T-cell (primary cell): ENCODE measurements around the gene WDR48. TPM values are rescaled to one million over a fixed set of nuclear protein-coding genes. Genes with fewer than 3 reads are reported as not detected.

Experiments used
- ATAC-seq, 4 experiments: fragments of 200-7000 bp in 3 of 4; fragments of 150-1000 bp in 1 of 4; cut with Tn5 transposase; replicated peaks in 1 of 4; 1 replicate in 3 of 4; 2 replicates in 1 of 4; pipeline ENCODE4 v1.10.0; 2021; ENCODE audit warnings: moderate library complexity in 3 of 4, mild to moderate bottlenecking in 2 of 4, moderate number of reproducible peaks in 1 of 4
- CTCF ChIA-PET, 2 donors: fragments of 300-600 bp; sonication (Branson Sonifier 250); formaldehyde crosslinking; loops; one replicate each; lab custom pipeline; 2022; ENCODE audit warnings: antibody characterized with exemption in 2 of 2; lab: Charles Lee
- POLR2A ChIA-PET, 2 donors: fragments of 300-600 bp; sonication (Branson Sonifier 250); formaldehyde crosslinking; loops; one replicate each; lab custom pipeline; 2022; ENCODE audit warnings: antibody characterized with exemption in 2 of 2; lab: Charles Lee
- DNase-seq, 35 experiments: peaks; one replicate each; pipeline versions ENCODE4 v3.0.0 to v3.0.0-alpha.2; 2013 to 2023
- H3K27ac ChIP-seq: one replicate; pipeline ENCODE4 v1.5.1; 2013; ENCODE audit warnings: low read length
- H3K27me3 ChIP-seq, 2 experiments: replicated peaks in 1 of 2; 1 replicate in 1 of 2; 2 replicates in 1 of 2; pipeline versions ENCODE4 v1.6.1 to v1.7.0; 2013; ENCODE audit warnings: low read length in 1 of 2, mixed read lengths in 1 of 2; ENCODE audit not compliant: control insufficient read depth in 2 of 2, insufficient read depth in 2 of 2; ENCODE audit errors: extremely low read depth in 1 of 2
- H3K36me3 ChIP-seq, 2 donors: 1 replicate in 1 of 2; 2 replicates in 1 of 2; pipeline versions ENCODE4 v1.6.1 to v1.7.0; 2013; ENCODE audit warnings: low read length in 1 of 2; ENCODE audit not compliant: control insufficient read depth in 2 of 2, insufficient read depth in 1 of 2; ENCODE audit errors: extremely low read depth in 1 of 2
- H3K4me1 ChIP-seq, 2 experiments: 1 replicate in 1 of 2; 2 replicates in 1 of 2; pipeline versions ENCODE4 v1.6.1 to v1.7.0; 2013; ENCODE audit warnings: low read length in 2 of 2, mixed read lengths in 1 of 2; ENCODE audit not compliant: insufficient read depth in 2 of 2, control insufficient read depth in 1 of 2; ENCODE audit errors: extremely low read depth in 1 of 2
- H3K4me3 ChIP-seq, 2 donors: 1 replicate in 1 of 2; 2 replicates in 1 of 2; pipeline versions ENCODE4 v1.5.1 to v1.7.0; 2013; ENCODE audit warnings: mild to moderate bottlenecking in 2 of 2, low read length in 1 of 2, moderate library complexity in 1 of 2; ENCODE audit not compliant: control insufficient read depth in 1 of 2; ENCODE audit errors: extremely low read depth in 1 of 2
- H3K9me3 ChIP-seq: 2 replicates; pipeline ENCODE4 v1.7.0; 2013
- H3K27ac Mint-ChIP-seq, 2 donors: one replicate each; pipeline ENCODE4 v1.8.0; 2020 to 2021; ENCODE audit warnings: mild to moderate bottlenecking in 2 of 2, mixed read lengths in 2 of 2
- H3K27me3 Mint-ChIP-seq, 2 donors: one replicate each; pipeline ENCODE4 v1.8.0; 2021 to 2022; ENCODE audit warnings: mixed read lengths in 2 of 2
- H3K36me3 Mint-ChIP-seq: one replicate; pipeline ENCODE4 v1.8.0; 2021; ENCODE audit warnings: mixed read lengths
- H3K4me1 Mint-ChIP-seq, 3 donors: one replicate each; pipeline ENCODE4 v1.8.0; 2020 to 2022; ENCODE audit warnings: mixed read lengths in 3 of 3, mild to moderate bottlenecking in 1 of 3
- H3K4me3 Mint-ChIP-seq, 3 donors: one replicate each; pipeline ENCODE4 v1.8.0; 2020 to 2022; ENCODE audit warnings: mild to moderate bottlenecking in 3 of 3, mixed read lengths in 3 of 3, moderate library complexity in 3 of 3
- H3K9me3 Mint-ChIP-seq, 3 donors: one replicate each; pipeline ENCODE4 v1.8.0; 2020 to 2022; ENCODE audit warnings: mixed read lengths in 3 of 3
- WGBS: methylation state at CpG from one replicate; pipeline ENCODE4 v1.1.5; 2013; ENCODE audit warnings: missing lambda C conversion rate; ENCODE audit not compliant: insufficient coverage; 5-methylcytosine and 5-hydroxymethylcytosine counted together
- total RNA-seq, 35 experiments: library from RNA in 6 of 35; stranded (reverse) in 6 of 35; fragments of 120-200 nt in 1 of 35; gene quantifications; one replicate each; pipeline versions ENCODE4 v1.2.1 to v1.2.4 and lab custom pipeline; 2013 to 2026

The WDR48 gene
- total RNA-seq, 5 donors from 2014 or later (not counting 1 experiment from before 2014, with no cell fraction given) = 54.2 to 90.3 (median 59.9) TPM

DNA sequence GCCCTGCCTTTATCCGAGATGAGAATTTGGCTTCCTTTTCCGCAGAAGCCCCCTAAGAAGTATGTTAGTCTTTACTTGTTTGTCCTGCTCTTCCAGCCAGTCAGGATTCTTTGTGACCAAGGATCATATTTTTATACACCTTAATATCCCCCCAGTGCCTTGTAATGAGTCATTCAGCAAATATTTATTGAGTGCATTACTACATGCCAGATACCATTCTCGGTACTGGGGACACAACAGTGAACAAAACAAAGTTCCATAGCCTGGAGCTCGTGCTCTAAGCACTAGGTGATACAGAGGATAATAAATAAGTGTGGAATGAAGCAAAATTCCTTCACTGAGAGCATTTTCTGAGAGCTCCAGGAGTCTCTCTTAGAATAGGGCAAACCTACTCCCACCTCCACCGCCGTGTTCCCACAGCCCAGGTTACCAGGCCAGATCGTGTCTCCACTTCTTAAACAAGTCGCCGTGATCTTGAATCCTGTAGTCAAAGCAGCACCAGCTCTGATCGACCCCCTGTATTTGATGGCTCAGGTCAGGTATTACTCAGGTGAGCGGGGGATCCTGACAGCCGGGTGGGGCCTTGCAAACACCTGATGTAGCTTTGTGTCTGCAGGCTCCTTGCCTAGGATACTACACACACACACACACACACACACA lies 74.2 kb downstream of the WDR48 start:
- no peak for DNase-seq
- ChIA-PET CTCF (interaction anchor here (0.6 to 4.3 kb wide), 6 partner anchors 8 to 1875 kb away, joined by 3 to 36 read pairs (median 8); no protein-coding TSS in a partner anchor), POLR2A (interaction anchor here in 1 of 2 donors (0.6 kb wide), 1 partner anchor 10 kb away, joined by 3 read pairs; no protein-coding TSS in a partner anchor)
- Mint-ChIP-seq H3K4me1 (peaks cover 24 to 33% (median 25%) of the 10 kb centered on the region in 3 donors), H3K27ac (no peak overlapping the region), H3K27me3 (no peaks in the 10 kb centered on the region), H3K36me3 (peaks cover 4% of the 10 kb centered on the region), H3K9me3 (no peaks in the 10 kb centered on the region), H3K4me3 (no peak overlapping the region)
- 83% methylated on average over 8 of the region's 12 CpGs for WGBS
- Histone ChIP-seq H3K27me3 (peaks cover 0 to 5% of the 10 kb centered on the region in 2 experiments), H3K27ac (no peak overlapping the region), H3K9me3 (no peaks in the 10 kb centered on the region), H3K4me1 (peaks cover 10 to 21% of the 10 kb centered on the region in 2 experiments), H3K36me3 (no peaks in the 10 kb centered on the region), H3K4me3 (no peak overlapping the region)
- ATAC-seq = no peak

DNA sequence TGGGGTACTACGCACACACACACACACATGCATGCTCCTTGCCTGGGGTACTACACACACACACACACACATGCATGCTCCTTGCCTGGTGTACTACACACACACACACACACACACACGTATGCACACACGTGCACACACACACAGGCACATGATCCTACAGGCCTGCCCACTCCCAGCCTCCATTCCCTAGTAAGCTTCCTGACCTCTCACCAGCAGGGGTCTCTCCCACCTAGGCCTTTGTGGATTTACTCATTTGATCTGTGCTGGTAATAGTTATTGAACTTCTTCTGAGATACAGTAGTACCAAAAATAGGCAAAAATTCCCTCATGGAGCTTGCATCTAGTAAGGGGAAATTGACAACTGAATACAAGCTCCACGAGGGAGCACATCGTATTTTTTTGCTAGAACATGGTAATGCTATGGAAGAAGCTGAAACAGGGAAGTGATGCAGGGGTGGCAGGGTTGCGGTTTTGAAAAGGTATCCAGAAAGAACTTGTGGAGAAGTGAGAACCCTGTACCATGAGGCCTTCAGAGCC lies 74.8 kb downstream of the WDR48 start:
- Mint-ChIP-seq H3K4me1 (peaks cover 24 to 32% (median 25%) of the 10 kb centered on the region in 3 donors), H3K27ac (peak overlapping the region in 1 of 2 donors; percentile 28), H3K9me3 (no peaks in the 10 kb centered on the region), H3K4me3 (no peak overlapping the region), H3K36me3 (peaks cover 4% of the 10 kb centered on the region), H3K27me3 (no peaks in the 10 kb centered on the region)
- ChIA-PET POLR2A (interaction anchor here in 1 of 2 donors (0.9 kb wide), 1 partner anchor 14 kb away, joined by 3 read pairs; no protein-coding TSS in a partner anchor), CTCF (interaction anchor here (0.6 to 4.3 kb wide), 9 partner anchors 8 to 1875 kb away, joined by 3 to 36 read pairs (median 6); no protein-coding TSS in a partner anchor)
- H3K27ac ChIP-seq = no peak overlapping the region
- peaks cover 10 to 21% of the 10 kb centered on the region in 2 experiments for H3K4me1 ChIP-seq
- 63% methylated on average over 2 of the region's 6 CpGs for WGBS
- H3K27me3 ChIP-seq = peaks cover 0 to 3% of the 10 kb centered on the region in 2 experiments
- DNase-seq (peak in 8 of 35 experiments; percentile 22 to 56 (median 36)), ATAC-seq (peak in 3 of 4 experiments; percentile 43 to 58 (median 58))
- no peak overlapping the region for H3K4me3 ChIP-seq
- no peaks in the 10 kb centered on the region for H3K9me3 ChIP-seq
- no peaks in the 10 kb centered on the region for H3K36me3 ChIP-seq

DNA sequence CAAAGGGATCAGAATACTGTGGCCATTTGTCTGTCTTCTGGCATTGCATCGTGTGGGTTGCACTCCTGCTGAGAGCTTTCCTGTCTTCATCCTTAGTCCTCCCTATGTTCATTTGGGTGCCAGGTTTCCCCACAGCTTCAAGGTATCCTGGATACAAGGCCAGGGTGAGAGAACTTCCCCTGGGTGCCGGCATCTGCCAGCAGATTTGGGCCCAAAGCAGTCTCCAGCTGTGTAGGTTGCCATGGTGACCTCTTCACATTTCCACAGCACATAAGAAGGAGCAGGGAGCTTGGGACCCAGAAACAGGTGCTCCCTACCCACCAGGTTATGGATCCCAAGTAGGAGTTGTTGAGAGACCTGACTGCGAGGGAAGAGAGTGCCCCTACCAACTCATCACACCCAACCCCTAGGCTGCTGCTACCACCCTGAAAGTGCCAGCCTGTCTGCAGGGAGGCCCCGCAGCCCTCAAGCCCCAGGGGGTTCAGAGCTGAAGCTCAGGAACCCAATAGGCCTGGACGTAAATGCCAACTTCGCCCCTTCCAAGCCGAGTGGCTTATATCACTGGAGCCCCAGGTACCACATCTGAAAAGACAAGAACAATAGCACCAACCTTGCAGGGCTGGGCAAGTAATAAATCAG lies 75.6 kb downstream of the WDR48 start:
- 100% methylated on average over 1 of the region's 7 CpGs for WGBS
- ATAC-seq = peak in 3 of 4 experiments; percentile 10 to 23 (median 21)
- H3K4me1 ChIP-seq = peaks cover 10 to 21% of the 10 kb centered on the region in 2 experiments
- H3K4me3 Mint-ChIP-seq = peak overlapping the region in 1 of 3 donors; percentile 5
- H3K27me3 Mint-ChIP-seq = no peaks in the 10 kb centered on the region
- H3K9me3 Mint-ChIP-seq = no peaks in the 10 kb centered on the region
- H3K4me1 Mint-ChIP-seq = peaks cover 24 to 30% (median 25%) of the 10 kb centered on the region in 3 donors
- no peak overlapping the region for H3K27ac ChIP-seq
- DNase-seq = peak in 1 of 35 experiments; percentile 5
- H3K9me3 ChIP-seq = no peaks in the 10 kb centered on the region
- H3K36me3 ChIP-seq = no peaks in the 10 kb centered on the region
- ChIA-PET CTCF (interaction anchor here (0.5 to 4.3 kb wide), 10 partner anchors 16 to 1163 kb away, joined by 3 to 36 read pairs (median 4); no protein-coding TSS in a partner anchor), POLR2A (interaction anchor here (0.9 to 1.0 kb wide), 2 partner anchors 13 to 24 kb away, joined by 3 to 4 read pairs; no protein-coding TSS in a partner anchor)
- no peaks in the 10 kb centered on the region for H3K27me3 ChIP-seq
- H3K4me3 ChIP-seq = no peak overlapping the region
- H3K27ac Mint-ChIP-seq = peak overlapping the region; percentile 70 to 83
- peaks cover 4% of the 10 kb centered on the region for H3K36me3 Mint-ChIP-seq

DNA sequence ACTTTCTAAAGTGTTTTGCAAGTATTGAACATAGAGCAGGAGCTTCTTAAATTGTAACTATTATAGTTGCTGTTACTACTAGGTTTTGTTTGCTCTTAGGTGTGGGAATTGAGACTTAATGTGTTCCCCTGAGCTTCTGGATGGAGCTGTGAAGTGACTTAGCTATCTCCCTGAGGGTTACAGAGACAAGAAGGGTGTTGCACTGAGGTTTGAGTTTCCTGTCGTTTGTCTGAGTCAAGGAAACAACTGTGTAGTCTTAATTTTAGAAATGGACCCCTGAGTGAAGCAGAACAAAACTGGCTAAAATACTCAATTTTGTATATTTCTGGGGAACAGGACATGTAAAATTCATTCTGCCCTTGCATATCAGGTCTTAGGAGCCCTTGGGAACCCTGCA lies 76.1 kb downstream of the WDR48 start:
- Mint-ChIP-seq H3K4me1 (peaks cover 24 to 27% (median 25%) of the 10 kb centered on the region in 3 donors), H3K27me3 (no peaks in the 10 kb centered on the region), H3K36me3 (peaks cover 4% of the 10 kb centered on the region), H3K4me3 (peak overlapping the region in 1 of 3 donors; percentile 5), H3K27ac (peak overlapping the region; percentile 70 to 83), H3K9me3 (no peaks in the 10 kb centered on the region)
- Histone ChIP-seq H3K9me3 (no peaks in the 10 kb centered on the region), H3K36me3 (no peaks in the 10 kb centered on the region), H3K27me3 (no peaks in the 10 kb centered on the region), H3K4me1 (peaks cover 10 to 21% of the 10 kb centered on the region in 2 experiments), H3K4me3 (no peak overlapping the region), H3K27ac (no peak overlapping the region)
- DNase-seq = peak in 1 of 35 experiments; percentile 37
- WGBS = 0% methylated on average over 1 of the region's 1 CpG
- ATAC-seq = peak; percentile 40 to 75 (median 70)
- POLR2A ChIA-PET = interaction anchor here in 1 of 2 donors (1.0 kb wide), 1 partner anchor 24 kb away, joined by 4 read pairs; no protein-coding TSS in a partner anchor
- CTCF ChIA-PET = interaction anchor here (0.5 to 4.3 kb wide), 6 partner anchors 66 to 1164 kb away, joined by 3 to 36 read pairs (median 6); no protein-coding TSS in a partner anchor

DNA sequence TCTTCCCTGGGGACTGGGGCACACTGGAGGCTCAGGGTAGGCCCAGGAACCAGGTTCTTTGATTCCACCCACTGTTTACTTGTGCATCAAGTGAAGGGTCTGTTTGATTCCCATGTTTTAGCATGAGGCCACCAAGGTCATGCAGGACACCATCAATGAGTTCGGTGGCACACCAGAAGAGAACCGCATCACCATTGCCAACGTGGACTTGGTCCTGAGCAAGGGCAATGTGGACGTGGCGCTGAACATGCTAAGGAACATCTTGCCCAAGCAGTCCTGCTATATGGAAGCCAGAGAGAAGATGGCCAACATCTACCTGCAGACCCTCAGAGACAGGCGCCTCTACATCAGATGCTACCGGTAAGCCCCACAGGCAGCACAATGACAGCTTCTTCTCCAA lies 77.1 kb downstream of the WDR48 start:
- ChIA-PET CTCF (interaction anchor here (1.1 to 4.3 kb wide), 3 partner anchors 67 to 162 kb away, joined by 3 to 36 read pairs (median 4); no protein-coding TSS in a partner anchor), POLR2A (no interaction called here)
- Mint-ChIP-seq H3K36me3 (peaks cover 4% of the 10 kb centered on the region), H3K27ac (no peak overlapping the region), H3K4me3 (no peak overlapping the region), H3K4me1 (peaks cover 24 to 27% (median 25%) of the 10 kb centered on the region in 3 donors), H3K9me3 (no peaks in the 10 kb centered on the region), H3K27me3 (no peaks in the 10 kb centered on the region)
- no peak for DNase-seq
- no peak overlapping the region for H3K4me3 ChIP-seq
- H3K9me3 ChIP-seq = no peaks in the 10 kb centered on the region
- H3K27ac ChIP-seq = no peak overlapping the region
- peaks cover 10 to 21% of the 10 kb centered on the region in 2 experiments for H3K4me1 ChIP-seq
- WGBS = 89% methylated on average over 5 of the region's 7 CpGs
- H3K27me3 ChIP-seq = no peaks in the 10 kb centered on the region
- no peaks in the 10 kb centered on the region for H3K36me3 ChIP-seq
- no peak for ATAC-seq
